HFFc6 (cell line): ENCODE data around the gene SLC48A1. TPM values are rescaled to one million over a fixed set of nuclear protein-coding genes. Genes with fewer than 3 reads are reported as not detected.

ENCODE experiments used
- DNase-seq: peaks from one replicate; pipeline ENCODE4 v3.0.0-alpha.2; 2018
- H3K27ac Mint-ChIP-seq: 2 replicates; pipeline ENCODE4 v1.8.0; 2020; ENCODE audit warnings: mild to moderate bottlenecking, mixed read lengths
- H3K27me3 Mint-ChIP-seq: 2 replicates; pipeline ENCODE4 v1.8.0; 2021; ENCODE audit warnings: mild to moderate bottlenecking, moderate library complexity, mixed read lengths; ENCODE audit not compliant: insufficient read depth
- H3K36me3 Mint-ChIP-seq: 2 replicates; pipeline ENCODE4 v1.8.0; 2021; ENCODE audit warnings: low read depth, mixed read lengths
- H3K4me1 Mint-ChIP-seq: 2 replicates; pipeline ENCODE4 v1.8.0; 2020; ENCODE audit warnings: low read depth, mixed read lengths
- H3K4me3 Mint-ChIP-seq: 2 replicates; pipeline ENCODE4 v1.8.0; 2020; ENCODE audit warnings: mild to moderate bottlenecking, moderate library complexity, mixed read lengths
- H3K9me3 Mint-ChIP-seq: 2 replicates; pipeline ENCODE4 v1.8.0; 2020; ENCODE audit warnings: mild to moderate bottlenecking, mixed read lengths
- total RNA-seq, 6 experiments: library from RNA; stranded (reverse); fragmentation: NEBNext Ultra II Directional; extraction: Animal tissue kit (Norgen Biotek cat#: 25700); gene quantifications; 2 replicates in 1 of 6; 3 replicates in 5 of 6; pipeline ENCODE4 v1.2.3, GENCODE V29; 2021
- TF ChIP-seq, protein P1 (sequence below): fragments of 200-600 bp; sonication (generic); IDR thresholded peaks from 2 replicates; pipeline ENCODE4 v1.5.0; 2021; ENCODE audit warnings: antibody characterized with exemption, mild to moderate bottlenecking

The SLC48A1 gene
- total RNA-seq, 6 experiments from 2014 or later: 18.8 to 24.5 (median 21.0) TPM

DNA sequence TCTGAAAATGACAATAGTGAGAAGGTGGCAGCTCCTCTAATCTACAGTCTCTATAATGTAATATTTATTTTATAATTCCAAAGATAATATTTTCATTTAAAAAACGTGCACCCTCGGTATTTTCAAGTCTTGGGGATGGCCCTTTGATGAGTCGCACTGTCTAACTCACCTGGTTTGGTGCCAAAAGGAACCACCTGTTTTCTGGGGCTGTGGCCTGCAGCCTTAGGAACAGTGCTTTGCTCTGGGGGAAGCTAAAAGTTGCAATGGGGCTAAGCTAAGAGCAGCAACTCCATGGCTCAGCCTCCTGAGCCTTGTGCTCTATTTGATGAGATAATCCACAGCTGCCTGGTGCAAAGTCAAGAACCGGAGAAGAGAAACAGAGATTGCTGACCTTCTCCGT is 41.3 kb upstream of the SLC48A1 start:
- Mint-ChIP-seq H3K9me3 (no peaks in the 10 kb centered on the region), H3K27me3 (peaks cover 5% of the 10 kb centered on the region), H3K4me3 (no peak overlapping the region), H3K4me1 (peaks cover 44% of the 10 kb centered on the region), H3K36me3 (no peaks in the 10 kb centered on the region), H3K27ac (no peak overlapping the region)
- no peak for DNase-seq
- TF ChIP-seq, protein P1, sequence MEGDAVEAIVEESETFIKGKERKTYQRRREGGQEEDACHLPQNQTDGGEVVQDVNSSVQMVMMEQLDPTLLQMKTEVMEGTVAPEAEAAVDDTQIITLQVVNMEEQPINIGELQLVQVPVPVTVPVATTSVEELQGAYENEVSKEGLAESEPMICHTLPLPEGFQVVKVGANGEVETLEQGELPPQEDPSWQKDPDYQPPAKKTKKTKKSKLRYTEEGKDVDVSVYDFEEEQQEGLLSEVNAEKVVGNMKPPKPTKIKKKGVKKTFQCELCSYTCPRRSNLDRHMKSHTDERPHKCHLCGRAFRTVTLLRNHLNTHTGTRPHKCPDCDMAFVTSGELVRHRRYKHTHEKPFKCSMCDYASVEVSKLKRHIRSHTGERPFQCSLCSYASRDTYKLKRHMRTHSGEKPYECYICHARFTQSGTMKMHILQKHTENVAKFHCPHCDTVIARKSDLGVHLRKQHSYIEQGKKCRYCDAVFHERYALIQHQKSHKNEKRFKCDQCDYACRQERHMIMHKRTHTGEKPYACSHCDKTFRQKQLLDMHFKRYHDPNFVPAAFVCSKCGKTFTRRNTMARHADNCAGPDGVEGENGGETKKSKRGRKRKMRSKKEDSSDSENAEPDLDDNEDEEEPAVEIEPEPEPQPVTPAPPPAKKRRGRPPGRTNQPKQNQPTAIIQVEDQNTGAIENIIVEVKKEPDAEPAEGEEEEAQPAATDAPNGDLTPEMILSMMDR: no peak

DNA sequence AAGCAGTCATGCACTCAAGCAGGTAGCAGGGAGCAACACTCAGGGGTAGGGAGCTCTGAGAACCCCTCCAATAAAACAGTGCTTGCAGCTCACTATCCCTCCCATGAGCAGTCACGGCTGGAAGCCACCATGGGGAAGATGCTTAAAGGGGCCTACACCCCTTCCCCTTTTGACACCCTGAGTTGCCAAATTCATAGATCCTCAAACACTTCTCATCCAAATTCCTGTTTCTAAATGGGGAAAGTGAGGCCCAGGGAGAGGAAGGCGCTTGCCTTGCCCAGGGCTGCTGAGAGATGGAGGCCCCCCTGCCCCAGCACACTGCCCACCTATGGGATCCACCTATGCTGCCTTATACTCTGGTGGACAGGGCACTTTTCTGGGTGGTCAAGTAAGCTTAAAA is 40.5 kb upstream of the SLC48A1 start:
- Mint-ChIP-seq H3K27me3 (peaks cover 5% of the 10 kb centered on the region), H3K4me3 (no peak overlapping the region), H3K36me3 (no peaks in the 10 kb centered on the region), H3K27ac (no peak overlapping the region), H3K9me3 (no peaks in the 10 kb centered on the region), H3K4me1 (peaks cover 44% of the 10 kb centered on the region)
- no peak for DNase-seq
- TF ChIP-seq, protein P1: no peak

DNA sequence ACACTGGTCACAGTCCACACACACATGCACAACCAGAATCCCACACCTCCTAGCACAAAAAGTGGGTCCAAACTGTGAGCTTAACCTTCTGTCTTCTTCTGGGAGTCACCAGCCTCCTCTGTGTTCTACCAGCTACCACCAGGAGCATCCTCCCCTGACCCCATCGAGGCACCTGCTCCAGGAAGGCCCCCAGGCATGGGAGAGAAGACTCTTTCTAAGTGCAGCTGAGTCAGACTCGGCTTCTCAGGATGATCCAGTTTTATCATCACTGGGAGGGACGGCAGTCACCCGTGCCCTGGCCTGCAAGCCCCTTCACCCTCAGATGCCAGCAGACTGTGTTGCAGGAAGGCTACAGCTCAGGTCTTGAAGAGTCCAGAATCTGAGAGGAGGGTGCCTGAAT is 39.9 kb upstream of the SLC48A1 start:
- H3K27me3 Mint-ChIP-seq: peaks cover 5% of the 10 kb centered on the region
- TF ChIP-seq, protein P1: no peak
- no peak overlapping the region for H3K27ac Mint-ChIP-seq
- H3K4me3 Mint-ChIP-seq: no peak overlapping the region
- DNase-seq: no peak
- H3K4me1 Mint-ChIP-seq: peaks cover 40% of the 10 kb centered on the region
- no peaks in the 10 kb centered on the region for H3K36me3 Mint-ChIP-seq
- H3K9me3 Mint-ChIP-seq: no peaks in the 10 kb centered on the region

DNA sequence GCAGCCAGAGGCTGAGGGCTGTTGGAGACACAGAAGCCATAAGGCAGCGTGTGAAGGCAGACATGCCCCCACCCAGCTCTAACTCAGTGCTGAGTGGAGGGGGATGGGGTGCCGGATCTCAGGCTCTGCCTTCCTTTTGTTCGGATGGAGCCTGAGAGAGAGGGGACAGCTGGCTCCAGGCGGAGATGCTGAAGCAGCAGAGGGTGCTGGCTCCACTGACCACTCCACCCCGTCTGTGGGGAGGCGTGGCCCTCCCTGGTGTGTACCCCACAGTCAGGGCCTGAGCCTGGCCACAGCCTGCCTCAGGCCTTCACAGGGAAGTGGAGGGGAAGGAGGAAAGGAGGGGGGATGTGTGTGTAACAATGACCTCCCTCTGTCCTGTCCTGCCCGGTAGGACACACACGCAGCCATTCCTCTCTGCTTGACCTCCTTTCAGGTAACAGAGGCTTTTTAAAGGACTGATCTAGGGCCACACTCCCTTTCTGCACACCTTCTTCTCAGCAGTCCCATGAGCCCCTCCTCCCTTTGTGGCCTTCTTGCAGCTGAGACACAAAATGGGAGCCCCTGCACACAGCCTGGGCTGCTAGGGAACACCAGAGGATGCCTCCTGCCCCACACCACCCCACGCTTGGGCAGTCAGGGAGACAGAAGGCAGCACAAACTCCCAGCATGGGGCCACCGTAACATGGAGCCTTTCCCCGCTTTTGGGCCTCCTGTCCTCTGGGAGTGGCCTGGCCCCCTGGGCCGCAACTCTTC is 38.1 kb upstream of the SLC48A1 start:
- Mint-ChIP-seq H3K36me3 (no peaks in the 10 kb centered on the region), H3K27me3 (peaks cover 6% of the 10 kb centered on the region), H3K4me1 (peaks cover 22% of the 10 kb centered on the region), H3K27ac (no peak overlapping the region), H3K9me3 (no peaks in the 10 kb centered on the region), H3K4me3 (no peak overlapping the region)
- TF ChIP-seq, protein P1: no peak
- DNase-seq: no peak

DNA sequence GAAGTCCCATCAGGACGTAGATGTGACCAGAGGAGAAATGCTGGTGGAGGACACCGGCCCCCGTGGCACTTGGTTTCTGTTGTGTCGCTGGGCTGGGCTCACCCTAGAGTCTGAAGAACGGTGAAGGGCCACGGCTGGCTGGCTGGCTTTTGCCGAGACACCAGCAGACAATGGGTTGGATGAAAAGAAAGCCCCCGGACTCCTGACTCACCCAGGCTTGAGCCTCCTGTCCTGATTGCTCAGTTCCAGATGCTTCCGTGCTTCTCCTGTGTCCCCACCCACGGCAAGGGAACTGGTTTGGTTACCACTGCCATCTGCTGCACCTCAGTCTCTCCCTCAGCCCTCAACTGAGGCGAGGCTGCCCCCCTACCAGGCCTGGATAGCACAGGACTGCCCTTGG is 37.4 kb upstream of the SLC48A1 start:
- H3K36me3 Mint-ChIP-seq: no peaks in the 10 kb centered on the region
- DNase-seq: no peak
- peaks cover 6% of the 10 kb centered on the region for H3K27me3 Mint-ChIP-seq
- H3K9me3 Mint-ChIP-seq: no peaks in the 10 kb centered on the region
- no peak overlapping the region for H3K4me3 Mint-ChIP-seq
- TF ChIP-seq, protein P1: no peak
- no peak overlapping the region for H3K27ac Mint-ChIP-seq
- peaks cover 15% of the 10 kb centered on the region for H3K4me1 Mint-ChIP-seq
